ENCODE data around the gene SUV39H1.

Gene SUV39H1

DNA sequence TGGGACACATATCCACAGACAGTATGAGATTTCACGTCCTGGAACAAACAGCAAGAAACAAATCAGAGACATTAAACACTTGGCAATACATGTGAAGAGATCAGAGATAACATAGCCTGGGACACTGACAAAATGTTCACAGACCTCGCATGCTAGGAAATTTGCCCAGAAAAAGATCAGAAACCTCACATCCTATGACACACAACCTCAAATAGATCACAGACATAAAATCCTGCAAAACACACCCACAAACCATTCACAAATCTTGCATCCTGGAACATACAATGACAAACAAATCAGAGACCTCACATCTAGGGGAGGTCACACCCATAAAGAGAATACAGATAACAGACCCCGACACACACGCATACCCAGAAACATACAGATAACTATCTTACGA is 18.0 kb downstream of the SUV39H1 start:
- no peak for DNase-seq (ENCODE audit: low read depth)

DNA sequence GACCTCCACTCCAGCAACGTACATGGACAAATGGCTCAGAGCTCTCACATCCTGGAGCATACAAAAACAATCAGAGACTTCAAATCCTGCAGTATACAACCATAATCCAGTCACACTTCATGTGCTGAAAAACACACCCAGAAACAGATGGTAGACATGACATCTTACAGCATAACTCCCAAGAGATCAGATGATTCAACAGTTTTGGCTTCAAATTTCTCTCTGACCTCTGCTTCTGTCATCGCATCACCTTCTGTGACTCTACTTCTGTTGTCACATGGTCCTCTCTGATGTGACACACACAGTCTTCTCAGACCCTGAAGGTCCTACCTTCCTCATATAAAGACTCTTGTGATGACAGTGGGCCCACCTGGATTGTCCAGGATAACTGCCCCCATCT is 18.5 kb downstream of the SUV39H1 start:
- DNase-seq (ENCODE audit: low read depth): peak; percentile 39

DNA sequence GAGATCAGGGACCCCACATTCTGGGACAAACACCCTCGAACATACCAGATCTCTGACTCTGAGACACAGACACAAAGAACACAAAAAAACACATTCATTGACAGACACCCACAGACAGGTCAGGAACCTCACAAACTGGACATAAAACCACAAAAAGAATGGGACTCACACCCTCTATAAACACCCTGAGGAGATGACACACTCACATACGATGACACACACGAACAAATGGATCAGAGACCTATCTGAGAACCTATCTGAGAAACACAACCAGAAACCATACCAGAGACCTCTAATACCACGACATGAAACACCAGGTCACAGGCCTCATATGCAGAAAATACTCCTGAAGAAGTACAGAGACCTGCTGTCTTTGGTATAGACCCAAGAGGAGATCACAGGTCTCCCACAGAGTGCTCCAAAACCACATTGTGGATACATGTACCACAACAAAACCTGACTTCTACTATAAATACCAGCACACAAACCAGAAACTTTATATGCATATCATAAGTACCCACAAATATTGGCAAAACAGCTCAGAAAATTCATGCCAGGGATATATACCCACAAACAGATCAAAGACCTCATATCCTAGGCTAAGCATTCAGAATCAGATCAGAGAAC is 19.5 kb downstream of the SUV39H1 start:
- no peak for DNase-seq (ENCODE audit: low read depth)

DNA sequence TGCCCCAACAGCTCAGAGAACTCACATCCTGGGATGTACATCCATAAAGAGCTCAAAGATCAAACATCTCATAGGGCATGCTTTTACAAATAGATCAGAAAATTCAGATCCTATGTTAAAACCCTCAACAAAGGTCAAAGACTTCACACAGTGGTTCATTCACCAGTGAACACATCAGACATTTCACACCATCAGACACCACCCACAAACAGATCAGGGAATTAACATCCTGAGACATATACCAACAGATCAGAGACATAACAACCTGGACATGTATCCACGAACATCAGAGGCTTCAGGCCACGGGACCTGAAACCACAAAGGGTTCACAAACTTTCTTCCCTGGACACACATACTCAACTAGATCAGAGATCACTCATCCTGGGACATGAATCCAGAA is 23.4 kb downstream of the SUV39H1 start:
- no peak for DNase-seq (ENCODE audit: low read depth)

DNA sequence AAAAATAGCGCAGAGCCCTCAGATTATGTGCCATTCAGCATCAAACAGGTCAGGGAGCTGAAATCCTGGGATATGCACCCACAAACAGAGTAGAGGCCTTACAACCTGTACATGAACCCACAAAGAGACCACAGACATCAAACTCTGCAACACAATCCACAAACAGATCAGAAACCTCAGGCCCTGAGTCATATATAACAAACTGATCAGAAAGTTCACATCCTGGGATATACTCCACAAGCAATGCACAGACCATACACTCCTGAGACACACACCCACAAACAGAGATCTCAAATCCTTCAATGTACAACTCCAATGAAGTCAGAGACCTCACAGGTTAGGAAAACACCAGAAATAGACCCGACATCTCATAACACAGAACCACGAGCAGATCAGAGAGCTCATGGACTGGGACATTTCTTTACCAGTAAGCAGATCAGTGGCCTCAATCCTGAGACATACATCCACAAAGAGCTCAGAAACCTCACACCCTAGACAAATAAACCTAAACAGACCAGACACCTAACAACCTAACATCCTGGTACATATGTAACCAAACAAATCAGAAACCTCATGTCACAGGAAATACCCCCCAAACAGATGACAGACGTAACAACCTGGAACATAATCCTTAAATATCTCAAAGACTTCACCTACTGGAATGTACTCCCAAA is 24.2 kb downstream of the SUV39H1 start:
- no peak for DNase-seq (ENCODE audit: low read depth)

DNA sequence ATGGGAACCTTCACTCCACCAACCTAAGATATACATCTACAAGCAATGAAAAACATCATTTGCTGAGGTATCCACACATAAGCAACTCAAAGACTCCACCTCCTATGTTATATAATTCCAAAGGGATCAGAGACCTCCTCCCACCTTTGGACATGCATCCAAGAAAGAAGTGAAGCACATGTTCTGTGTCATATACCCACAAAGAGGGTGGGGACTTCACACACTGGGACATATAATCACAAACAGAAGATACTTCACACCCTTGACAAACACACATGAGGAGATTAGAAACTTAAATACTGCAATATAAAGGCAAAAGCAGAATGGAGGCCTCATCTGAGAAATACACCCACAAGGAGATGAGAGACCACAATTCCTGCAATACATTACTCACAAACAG is 25.4 kb downstream of the SUV39H1 start:
- no peak for DNase-seq (ENCODE audit: low read depth)

DNA sequence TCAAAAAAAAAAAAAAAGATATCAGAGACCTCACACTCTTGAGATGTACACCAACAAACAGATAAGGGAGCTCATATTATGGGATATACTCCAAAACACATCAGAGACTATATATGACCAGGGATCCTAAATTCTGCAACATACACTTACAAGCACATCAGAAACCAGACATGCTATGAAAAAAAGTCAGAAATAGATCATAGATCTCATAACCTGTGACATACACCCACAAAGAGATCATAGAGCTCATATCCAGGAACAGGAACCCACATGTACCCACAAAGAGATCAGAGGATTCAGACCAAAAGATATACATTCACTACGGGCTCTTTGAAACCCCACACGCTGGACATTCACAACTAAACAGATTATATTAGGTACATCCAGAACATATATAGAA is 30.1 kb downstream of the SUV39H1 start:
- no peak for DNase-seq (ENCODE audit: low read depth)

DNA sequence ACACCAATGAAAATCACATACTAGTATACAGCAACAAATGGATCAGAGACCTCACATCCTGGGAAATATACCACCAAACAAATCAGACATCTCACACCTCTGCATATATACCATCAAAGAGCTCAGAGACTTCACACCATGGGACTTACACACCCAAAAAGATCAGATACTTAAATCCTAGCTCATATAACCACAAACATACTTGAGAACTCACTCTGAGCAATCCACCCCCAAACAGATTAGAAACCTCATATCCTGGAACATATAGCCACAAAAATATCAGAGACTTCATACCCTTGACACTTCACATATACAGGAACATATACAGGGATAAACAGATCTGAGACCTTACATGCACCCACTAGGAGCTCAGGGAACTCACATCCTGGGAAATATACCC is 32.1 kb downstream of the SUV39H1 start:
- DNase-seq (ENCODE audit: low read depth): no peak

DNA sequence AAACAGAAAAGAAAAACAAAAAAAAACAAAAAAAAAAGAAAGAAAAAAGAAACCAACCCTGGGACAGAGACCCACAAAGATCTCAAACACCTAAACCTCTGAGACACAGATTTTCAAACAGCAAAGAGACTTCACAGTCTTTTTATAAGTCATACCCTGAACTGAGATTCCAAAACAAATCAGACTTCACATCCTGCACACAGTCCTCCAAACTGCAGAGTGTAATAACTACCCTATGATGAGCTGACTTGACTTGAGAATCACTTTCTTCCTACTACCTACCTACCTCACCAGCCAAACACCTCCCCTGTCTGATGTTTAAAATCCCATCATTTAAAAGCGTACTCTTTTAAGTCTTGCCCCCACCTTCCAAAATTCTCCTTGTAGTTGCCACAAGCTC is 39.8 kb downstream of the SUV39H1 start:
- DNase-seq (ENCODE audit: low read depth): no peak

DNA sequence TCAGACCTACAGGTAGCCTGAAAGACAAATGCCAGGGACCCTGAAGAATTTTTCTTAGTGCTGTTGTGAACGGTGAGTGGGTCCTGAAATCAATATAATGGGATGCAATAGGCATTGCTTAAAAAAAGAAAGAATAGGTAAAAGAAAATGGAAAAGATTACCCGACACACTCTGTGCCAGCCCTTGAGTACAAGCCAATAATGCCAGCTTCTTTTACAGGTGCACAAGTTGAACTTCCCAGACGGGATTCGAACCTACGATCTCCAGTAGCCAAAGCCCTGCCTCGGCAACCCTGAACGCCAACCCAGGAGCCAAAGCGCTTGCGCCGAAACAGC is 40.3 kb downstream of the SUV39H1 start:
- DNase-seq (ENCODE audit: low read depth): no peak

DNA sequence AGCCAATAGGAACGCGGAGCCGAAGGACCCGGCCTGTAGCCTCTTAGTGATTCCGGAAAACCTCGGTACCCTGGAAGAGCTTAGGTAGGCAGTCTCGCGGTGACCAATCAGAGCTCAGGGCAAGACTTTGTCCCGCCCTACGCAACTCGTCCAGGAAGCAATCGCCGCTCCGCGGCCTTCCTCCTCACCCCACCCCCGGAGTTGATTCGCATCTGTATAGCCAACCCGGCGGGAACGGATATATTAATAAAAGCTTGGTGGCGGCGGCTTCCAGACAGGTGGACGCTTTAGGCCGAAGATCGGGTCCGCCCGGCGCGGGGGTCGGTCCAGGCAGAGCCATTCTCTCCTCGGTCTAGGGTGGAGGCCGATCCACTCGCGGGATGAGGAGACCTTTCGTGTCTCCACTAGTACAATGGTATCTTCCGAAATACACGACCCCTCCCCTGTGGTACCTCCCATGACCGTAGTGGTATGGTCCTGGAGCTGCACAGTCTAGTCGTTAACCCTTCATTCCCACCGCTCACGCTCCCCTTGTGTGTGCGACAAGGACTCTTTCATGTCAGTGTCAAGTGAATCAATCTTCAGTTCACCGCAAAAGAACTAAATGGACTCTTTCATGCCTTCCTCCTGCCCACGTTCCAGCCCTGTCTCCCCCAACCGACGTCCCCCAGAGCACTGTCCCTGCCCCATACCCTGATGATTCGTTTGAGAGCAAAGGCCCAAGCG is 40.8 kb downstream of the SUV39H1 start:
- peak; percentile 82 for DNase-seq (ENCODE audit: low read depth)

DNA sequence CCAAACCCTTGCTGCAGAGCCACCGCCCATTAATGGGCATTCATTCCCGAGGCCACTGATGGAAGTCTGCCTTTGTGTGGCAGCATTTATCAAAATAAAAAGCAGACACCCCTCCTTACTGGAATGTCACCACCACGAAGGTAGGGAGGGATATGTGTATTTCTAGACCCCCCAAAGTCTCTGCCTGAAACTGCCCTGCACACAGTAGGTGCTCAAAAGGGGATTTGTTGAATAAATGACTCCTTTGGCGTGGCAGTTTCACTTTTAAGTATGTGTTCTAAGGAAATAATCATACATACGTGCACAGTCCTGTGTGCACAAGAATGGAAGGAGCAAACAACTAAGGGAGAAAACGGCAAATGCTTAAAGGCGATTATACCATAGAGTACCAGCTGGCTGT is 41.4 kb downstream of the SUV39H1 start:
- DNase-seq (ENCODE audit: low read depth): no peak

DNA sequence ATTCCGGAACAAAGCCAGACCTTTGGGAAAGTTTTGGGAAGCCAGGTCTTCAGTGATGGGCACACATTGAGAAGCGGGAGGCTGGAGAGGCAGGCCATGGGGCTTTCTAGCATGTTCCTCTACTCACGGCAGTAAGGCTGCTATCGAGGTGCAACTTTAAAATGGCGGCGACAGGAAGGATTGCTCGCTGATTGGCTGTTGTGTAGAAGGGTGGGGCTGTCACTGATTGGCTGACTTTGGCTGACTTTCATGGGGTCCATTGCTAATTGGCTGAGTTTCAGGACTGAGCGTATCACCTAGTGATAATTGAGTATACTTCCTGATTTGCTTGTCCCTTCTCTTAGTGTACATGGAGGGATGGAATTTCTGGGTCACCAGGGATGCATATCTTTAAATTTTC is 45.3 kb downstream of the SUV39H1 start:
- no peak for DNase-seq (ENCODE audit: low read depth)

DNA sequence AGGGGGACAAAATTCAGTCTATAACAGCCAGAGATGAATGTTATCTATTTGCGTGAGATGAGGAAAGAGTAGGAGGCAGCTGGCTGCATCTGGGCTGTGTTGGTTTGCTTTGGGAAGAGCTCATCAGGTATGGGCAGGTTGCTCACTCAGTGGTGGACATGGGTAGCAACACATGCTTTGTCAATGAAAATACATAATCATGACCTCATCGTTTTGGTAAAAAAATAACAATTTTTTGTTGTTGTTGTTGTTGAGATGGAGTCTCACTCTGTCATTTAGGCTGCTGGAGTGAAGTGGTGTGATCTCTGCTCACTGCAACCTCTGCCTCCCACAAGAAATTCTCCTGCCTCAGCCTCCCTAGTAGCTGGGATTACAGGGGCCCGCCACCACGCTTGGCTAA is 48.7 kb downstream of the SUV39H1 start:
- DNase-seq (ENCODE audit: low read depth): no peak

DNA sequence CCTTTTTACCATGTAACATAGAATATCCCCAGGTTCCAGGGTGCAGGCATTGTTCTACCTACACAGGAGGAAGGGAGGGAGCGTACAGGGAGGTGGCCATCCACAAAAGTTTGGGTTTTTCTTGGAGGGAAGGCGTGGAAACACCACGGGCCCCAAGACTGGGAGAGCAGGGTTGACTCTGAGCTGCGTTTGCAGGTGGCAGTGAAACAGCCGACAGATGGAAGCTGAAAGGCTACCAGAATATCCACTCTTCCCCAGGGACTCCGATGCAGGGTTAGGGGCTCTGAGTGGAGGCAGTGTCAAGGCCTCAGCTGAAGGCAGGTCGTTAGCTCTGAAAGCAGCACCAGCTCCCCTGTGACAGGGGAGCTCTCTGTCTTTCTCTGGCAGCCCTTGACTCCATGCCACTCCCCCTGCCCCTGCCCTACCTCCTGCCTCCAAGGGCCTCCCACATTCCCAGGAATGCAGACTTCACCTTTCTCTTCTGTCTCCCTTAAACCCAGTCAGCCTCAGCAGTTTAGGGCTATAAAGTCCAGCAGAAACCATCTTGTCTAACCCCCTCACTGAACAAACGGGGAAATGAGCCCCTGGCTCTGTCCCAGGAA is 51.0 kb downstream of the SUV39H1 start:
- DNase-seq (ENCODE audit: low read depth): no peak

DNA sequence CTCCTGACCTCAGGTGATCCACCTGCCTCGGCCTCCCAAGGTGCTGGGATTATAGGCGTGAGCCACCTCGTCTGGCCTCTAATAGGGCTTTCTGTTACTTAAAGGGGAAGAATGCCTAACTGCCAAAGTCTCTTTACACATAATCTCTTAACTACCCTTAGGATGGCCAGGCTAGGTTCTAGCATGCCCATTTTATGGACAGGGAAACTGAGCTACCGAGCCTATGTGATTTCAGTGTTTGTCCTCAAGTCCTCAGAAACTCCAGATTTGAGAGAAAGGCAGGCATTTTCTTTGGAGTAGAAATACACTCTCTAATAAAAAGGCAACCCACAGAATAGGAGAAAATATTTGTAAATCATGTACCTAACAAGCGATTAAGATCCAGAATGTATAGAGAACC is 52.6 kb downstream of the SUV39H1 start:
- DNase-seq (ENCODE audit: low read depth): no peak

DNA sequence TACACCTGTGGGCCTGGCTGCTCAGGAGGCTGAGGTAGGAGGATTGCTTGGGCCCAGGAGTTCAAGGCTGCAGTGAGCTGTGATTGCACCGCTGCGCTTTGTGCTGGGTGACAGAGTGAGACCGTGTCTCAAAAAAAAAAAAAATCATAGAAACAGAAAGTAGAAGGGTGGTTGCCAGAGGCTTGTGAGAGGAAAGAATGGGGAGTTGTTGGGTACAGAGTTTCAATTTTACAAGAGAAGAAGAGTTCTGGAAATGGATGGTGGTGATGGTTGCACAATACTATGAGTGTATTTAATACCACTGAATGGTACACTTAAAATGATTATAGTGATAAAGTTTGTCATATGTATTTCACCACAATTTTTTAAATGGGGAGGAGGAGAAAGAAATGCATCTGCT is 54.8 kb downstream of the SUV39H1 start:
- no peak for DNase-seq (ENCODE audit: low read depth)

DNA sequence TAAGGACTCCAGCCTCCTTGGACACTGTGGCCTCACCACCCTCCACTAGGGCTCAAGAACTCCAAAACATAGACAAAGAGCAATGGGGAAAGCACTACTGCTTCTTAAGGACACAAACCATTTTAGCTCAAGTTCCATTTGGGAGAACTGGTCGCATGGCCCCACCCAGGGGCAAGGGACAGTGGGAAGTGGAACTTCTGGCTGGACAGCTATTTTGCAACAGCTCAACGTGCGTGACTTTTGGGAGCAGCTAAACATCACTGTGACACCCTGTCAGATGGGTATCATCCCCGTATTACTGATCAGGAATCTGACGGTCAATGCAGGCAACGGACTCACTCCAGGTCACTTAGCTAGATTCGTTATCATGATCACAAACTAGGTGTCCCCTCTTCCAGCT is 56.0 kb downstream of the SUV39H1 start:
- no peak for DNase-seq (ENCODE audit: low read depth)

DNA sequence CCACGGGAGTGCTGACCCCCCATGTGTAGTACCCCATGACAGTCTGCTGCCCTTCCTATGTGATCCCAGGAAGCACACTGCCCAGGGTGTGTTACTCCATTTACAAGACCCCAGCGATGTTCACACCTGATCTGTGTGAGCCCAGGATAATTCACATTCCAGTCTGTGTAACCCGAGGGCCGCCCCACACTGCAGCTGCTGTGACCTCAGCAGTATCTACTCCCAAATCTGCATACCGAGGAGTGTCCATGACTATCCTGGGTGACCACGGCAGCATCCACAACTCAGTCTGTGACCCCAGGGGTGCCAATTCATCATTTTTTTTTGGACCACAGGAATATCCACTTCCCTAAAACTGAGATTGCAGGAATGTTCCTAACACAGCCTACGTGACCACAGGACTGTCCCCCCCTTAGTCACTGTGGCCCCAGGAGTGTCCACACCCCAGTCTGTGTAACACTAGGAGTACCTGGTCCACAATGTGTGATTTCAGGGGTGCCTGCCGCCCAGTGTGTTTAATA is 57.2 kb downstream of the SUV39H1 start:
- DNase-seq (ENCODE audit: low read depth): no peak

DNA sequence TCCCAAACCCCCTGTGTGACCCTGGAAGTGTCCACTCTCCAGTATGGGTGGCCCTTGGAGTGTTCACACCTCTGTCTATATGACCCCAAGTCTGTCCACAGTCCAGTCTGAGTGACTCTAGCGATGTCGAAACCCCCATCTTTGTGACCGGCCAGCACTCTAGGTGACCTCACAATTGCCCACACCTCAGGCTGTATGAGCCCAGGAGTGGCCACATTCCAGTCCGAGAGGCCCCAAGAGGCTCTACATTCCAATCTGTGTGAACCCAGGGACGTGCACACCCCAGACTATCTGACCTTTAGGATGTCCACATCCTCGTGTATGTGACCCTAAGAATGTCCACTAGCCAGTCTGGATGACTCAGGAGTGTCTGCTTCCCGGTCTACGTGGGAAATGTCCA is 57.7 kb downstream of the SUV39H1 start:
- DNase-seq (ENCODE audit: low read depth): no peak

Measured in GM04503 (cell line).